OCI-LY7 (cell line): ENCODE results near the gene CEND1. TPM values are rescaled to one million over a fixed set of nuclear protein-coding genes. Genes with fewer than 3 reads are reported as not detected.
A peak's percentile ranks its signal among the peaks of the same experiment; 100 is the strongest.

ENCODE experiments used
- BruUV-seq: library from RNA; stranded (reverse); fragments of 400-500 nt; replicated peaks from 2 replicates; lab custom pipeline; 2021; lab: Mats Ljungman, UMichigan
- CTCF ChIA-PET: fragments of 300-600 bp; sonication (Branson Sonifier 250); formaldehyde crosslinking; loops from one replicate; lab custom pipeline; 2022; ENCODE audit warnings: antibody characterized with exemption; ENCODE audit not compliant: unreplicated experiment; lab: Charles Lee
- POLR2A ChIA-PET: fragments of 300-600 bp; sonication (Branson Sonifier 250); formaldehyde crosslinking; loops from one replicate; lab custom pipeline; 2022; ENCODE audit warnings: antibody characterized with exemption; lab: Charles Lee
- DNase-seq: peaks from one replicate; pipeline ENCODE4 v3.0.0-alpha.2; 2015; ENCODE audit warnings: low spot score
- H2AFZ ChIP-seq: fragments of 200-600 bp; sonication (generic), shearing (Covaris generic); 2 replicates; pipeline ENCODE4 v1.6.1; 2014; ENCODE audit warnings: mild to moderate bottlenecking, antibody characterized with exemption, low read length, moderate library complexity
- H3K27ac ChIP-seq: fragments of 200-600 bp; sonication (generic); 2 replicates; pipeline ENCODE4 v1.5.1; 2014; ENCODE audit warnings: mixed run types, low read depth, mild to moderate bottlenecking, moderate library complexity, low read length, inconsistent platforms; ENCODE audit not compliant: poor library complexity, severe bottlenecking
- H3K36me3 ChIP-seq: fragments of 200-600 bp; sonication (generic); 2 replicates; pipeline ENCODE4 v1.6.1; 2014; ENCODE audit warnings: mild to moderate bottlenecking, antibody characterized with exemption, low read length, moderate library complexity, mixed read lengths; ENCODE audit not compliant: insufficient read depth
- H3K4me1 ChIP-seq: fragments of 200-600 bp; sonication (generic); 2 replicates; pipeline ENCODE4 v1.5.1; 2014; ENCODE audit warnings: mild to moderate bottlenecking, low read length; ENCODE audit not compliant: insufficient read depth, poor library complexity, severe bottlenecking
- H3K4me2 ChIP-seq: fragments of 200-600 bp; sonication (generic); 2 replicates; pipeline ENCODE4 v1.6.1; 2014; ENCODE audit warnings: mild to moderate bottlenecking, low read length
- H3K4me3 ChIP-seq: fragments of 200-600 bp; sonication (generic); 2 replicates; pipeline ENCODE4 v1.5.1; 2014; ENCODE audit warnings: mild to moderate bottlenecking, low read depth, low read length; ENCODE audit not compliant: poor library complexity, severe bottlenecking
- H3K79me2 ChIP-seq: fragments of 200-600 bp; sonication (generic); 2 replicates; pipeline ENCODE4 v1.6.1; 2016; ENCODE audit warnings: low read depth, mild to moderate bottlenecking, low read length, moderate library complexity, mixed read lengths; ENCODE audit not compliant: insufficient read depth
- H3K9me2 ChIP-seq: fragments of 200-600 bp; sonication (generic); 2 replicates; pipeline ENCODE4 v1.6.1; 2016; ENCODE audit warnings: mild to moderate bottlenecking, low read length, mixed read lengths; ENCODE audit not compliant: insufficient read depth
- H3K9me3 ChIP-seq: fragments of 200-600 bp; sonication (generic); 2 replicates; pipeline ENCODE4 v1.6.1; 2014; ENCODE audit warnings: mild to moderate bottlenecking, mixed run types, low read length, mixed read lengths
- H4K20me1 ChIP-seq: fragments of 200-600 bp; sonication (generic); 2 replicates; pipeline ENCODE4 v1.6.1; 2014; ENCODE audit warnings: mild to moderate bottlenecking, antibody characterized with exemption, low read length, moderate library complexity, mixed read lengths; ENCODE audit not compliant: insufficient read depth
- CTCF ChIP-seq: fragments of 200-600 bp; sonication (generic); conservative IDR thresholded peaks from 2 replicates; pipeline ENCODE4 v1.5.1; 2014; ENCODE audit warnings: mild to moderate bottlenecking, antibody characterized with exemption, low read length, moderate library complexity, mixed read lengths
- EZH2phosphoT487 ChIP-seq: fragments of 200-600 bp; sonication (generic); IDR thresholded peaks from 2 replicates; pipeline ENCODE4 v1.6.1; 2018; ENCODE audit warnings: low read depth, borderline replicate concordance, mild to moderate bottlenecking, mixed run types, antibody characterized with exemption, low read length, moderate library complexity, mixed read lengths
- intact Hi-C: fragments of 100-400 bp; cut with micrococcal nuclease; formaldehyde crosslinking; loops from one replicate; pipeline ENCODE4 v1.10.0; 2022; ENCODE audit not compliant: unreplicated experiment
- total RNA-seq, 2 experiments: library from RNA; depleted of rRNA in 1 of 2; stranded (reverse); fragments of >200 nt in 1 of 2; shearing (Covaris generic) in 1 of 2; gene quantifications; 2 replicates each; pipeline ENCODE4 v1.2.3, GENCODE V29; 2014 to 2022

CEND1 gene
- total RNA-seq, 2 experiments from 2014 or later: 17.5 to 32.5 TPM

GRCh38 chr11:790721-791564 lies 1.1 kb upstream of the CEND1 start:
- ChIA-PET POLR2A (no interaction called here), CTCF (no interaction called here)
- intact Hi-C loops: no loop called here
- Histone ChIP-seq H4K20me1 (no peaks in the 10 kb centered on the region), H2AFZ (no peak overlapping the region), H3K27ac (peak overlapping the region; percentile 19), H3K79me2 (peaks cover 13% of the 10 kb centered on the region), H3K36me3 (peaks cover 30% of the 10 kb centered on the region; the same call in 1 of the 2 replicates), H3K4me3 (no peak overlapping the region), H3K9me3 (no peaks in the 10 kb centered on the region), H3K4me2 (peak overlapping the region; percentile 51), H3K4me1 (peaks cover 35% of the 10 kb centered on the region), H3K9me2 (no peaks in the 10 kb centered on the region)
- BruUV-seq: no TSS peak
- no peak for DNase-seq
- no peak for TF ChIP-seq EZH2phosphoT487
- TF ChIP-seq CTCF: no peak

- peak overlapping the region; percentile 56 for H3K27ac ChIP-seq
- ChIA-PET POLR2A (interaction anchor here (0.7 to 1.6 kb wide), 2 partner anchors 16 to 83 kb away, joined by 3 read pairs; no protein-coding TSS in a partner anchor), CTCF (no interaction called here)
- H3K4me3 ChIP-seq: peak overlapping the region; percentile 81
- no TSS peak for BruUV-seq
- intact Hi-C loops: no loop called here
- no peak overlapping the region for H2AFZ ChIP-seq
- peaks cover 27% of the 10 kb centered on the region for H3K4me1 ChIP-seq
- H3K4me2 ChIP-seq: peak overlapping the region; percentile 69
- H4K20me1 ChIP-seq: no peaks in the 10 kb centered on the region
- H3K79me2 ChIP-seq: peaks cover 13% of the 10 kb centered on the region
- H3K9me2 ChIP-seq: no peaks in the 10 kb centered on the region
- DNase-seq: peak; percentile 62
- peaks cover 24% of the 10 kb centered on the region; the same call in 1 of the 2 replicates for H3K36me3 ChIP-seq
- H3K9me3 ChIP-seq: no peaks in the 10 kb centered on the region
- TF ChIP-seq CTCF (no peak), EZH2phosphoT487 (no peak)
Measured at GRCh38 chr11:788953-789940, 643 bp downstream of the CEND1 start.
